DOHH2 (cell line): ENCODE measurements around the gene PLA2G4F.

Experiments used
- H3F3A ChIP-seq: fragments of 200-600 bp; sonication (generic), shearing (Covaris generic); 2 replicates; pipeline ENCODE4 v1.6.0; 2016; ENCODE audit warnings: antibody characterized with exemption, mild to moderate bottlenecking; ENCODE audit not compliant: control insufficient read depth, insufficient read depth
- H3K27ac ChIP-seq: fragments of 200-600 bp; sonication (generic); 2 replicates; pipeline ENCODE4 v1.5.1; 2014; ENCODE audit warnings: low read depth, mild to moderate bottlenecking, low read length, moderate library complexity
- H3K27me3 ChIP-seq: fragments of 200-600 bp; sonication (generic); 2 replicates; pipeline ENCODE4 v1.6.1; 2014; ENCODE audit warnings: mild to moderate bottlenecking, low read length, mixed read lengths; ENCODE audit not compliant: control insufficient read depth
- H3K36me3 ChIP-seq: fragments of 200-600 bp; sonication (generic); 2 replicates; pipeline ENCODE4 v1.6.1; 2014; ENCODE audit warnings: mild to moderate bottlenecking, low read length, moderate library complexity, mixed read lengths; ENCODE audit not compliant: control insufficient read depth
- H3K4me1 ChIP-seq: fragments of 200-600 bp; sonication (generic); 2 replicates; pipeline ENCODE4 v1.6.1; 2014; ENCODE audit warnings: mild to moderate bottlenecking, low read length, mixed read lengths; ENCODE audit not compliant: control insufficient read depth
- H3K4me2 ChIP-seq: fragments of 200-600 bp; sonication (generic); 2 replicates; pipeline ENCODE4 v1.6.0; 2014; ENCODE audit warnings: mild to moderate bottlenecking, low read length, moderate library complexity
- H3K4me3 ChIP-seq: fragments of 200-600 bp; sonication (generic); 2 replicates; pipeline ENCODE4 v1.5.1; 2014; ENCODE audit warnings: mild to moderate bottlenecking, low read length, mixed read lengths
- H3K79me2 ChIP-seq: fragments of 200-600 bp; sonication (generic); 2 replicates; pipeline ENCODE4 v1.6.1; 2014; ENCODE audit warnings: mild to moderate bottlenecking, low read length, mixed read lengths; ENCODE audit not compliant: control insufficient read depth
- H3K9me2 ChIP-seq: fragments of 200-600 bp; sonication (generic); replicated peaks from 2 replicates; pipeline ENCODE4 v1.6.1; 2014; ENCODE audit warnings: mild to moderate bottlenecking, low read length, mixed read lengths; ENCODE audit not compliant: control insufficient read depth
- H3K9me3 ChIP-seq: fragments of 200-600 bp; sonication (generic); 2 replicates; pipeline ENCODE4 v1.6.1; 2014; ENCODE audit warnings: antibody characterized with exemption, low read length, mixed read lengths; ENCODE audit not compliant: control insufficient read depth, insufficient read depth
- H4K20me1 ChIP-seq: fragments of 200-600 bp; sonication (generic); 2 replicates; pipeline ENCODE4 v1.6.0; 2014; ENCODE audit warnings: low read depth, mild to moderate bottlenecking, antibody characterized with exemption, low read length, moderate library complexity; ENCODE audit not compliant: control insufficient read depth, insufficient read depth
- CTCF ChIP-seq: fragments of 200-600 bp; sonication (generic); IDR thresholded peaks from one replicate; pipeline ENCODE4 v1.5.1; 2014; ENCODE audit warnings: antibody characterized with exemption, mild to moderate bottlenecking, low read depth, low read length; ENCODE audit not compliant: poor library complexity, severe bottlenecking
- EZH2phosphoT487 ChIP-seq: fragments of 200-600 bp; sonication (generic); IDR thresholded peaks from 2 replicates; pipeline ENCODE4 v1.6.1; 2017; ENCODE audit warnings: borderline replicate concordance, mild to moderate bottlenecking, antibody characterized with exemption, low read length, moderate library complexity, mixed read lengths

PLA2G4F gene

GRCh38 chr15:42131826-42132806, 24.3 kb downstream of the PLA2G4F start:
- no peaks in the 10 kb centered on the region for H4K20me1 ChIP-seq
- TF ChIP-seq CTCF = no peak
- no peak for TF ChIP-seq EZH2phosphoT487

GRCh38 chr15:42131006-42131405, 25.4 kb downstream of the PLA2G4F start:
- H3K27me3 ChIP-seq = peaks cover 29% of the 10 kb centered on the region
- no peaks in the 10 kb centered on the region for H3F3A ChIP-seq
- H3K4me1 ChIP-seq = peaks cover 5% of the 10 kb centered on the region; the same call in 1 of the 2 replicates
- H3K4me2 ChIP-seq = no peak overlapping the region
- no peaks in the 10 kb centered on the region for H3K9me3 ChIP-seq
- no peak overlapping the region for H3K4me3 ChIP-seq
- no peak for TF ChIP-seq CTCF
- no peak for TF ChIP-seq EZH2phosphoT487
- no peaks in the 10 kb centered on the region for H3K36me3 ChIP-seq
- no peaks in the 10 kb centered on the region for H4K20me1 ChIP-seq
- no peak overlapping the region for H3K27ac ChIP-seq
- no peaks in the 10 kb centered on the region for H3K9me2 ChIP-seq
- no peaks in the 10 kb centered on the region for H3K79me2 ChIP-seq

More at GRCh38 chr15:42131826-42132806, 24.3 kb downstream of the PLA2G4F start:
- no peak overlapping the region for H3K27ac ChIP-seq
- no peaks in the 10 kb centered on the region for H3K36me3 ChIP-seq
- no peak overlapping the region for H3K4me3 ChIP-seq
- no peaks in the 10 kb centered on the region for H3K9me3 ChIP-seq
- H3K27me3 ChIP-seq = peaks cover 29% of the 10 kb centered on the region
- peaks cover 5% of the 10 kb centered on the region; the same call in 1 of the 2 replicates for H3K4me1 ChIP-seq
- no peaks in the 10 kb centered on the region for H3K79me2 ChIP-seq
- no peaks in the 10 kb centered on the region for H3K9me2 ChIP-seq
- no peak overlapping the region for H3K4me2 ChIP-seq
- H3F3A ChIP-seq = no peaks in the 10 kb centered on the region

- Histone ChIP-seq H3K4me2 (no peak overlapping the region), H4K20me1 (no peaks in the 10 kb centered on the region), H3K4me1 (peaks cover 5% of the 10 kb centered on the region; the same call in 1 of the 2 replicates), H3K9me3 (no peaks in the 10 kb centered on the region), H3K79me2 (no peaks in the 10 kb centered on the region), H3K27ac (no peak overlapping the region), H3K4me3 (no peak overlapping the region), H3K9me2 (no peaks in the 10 kb centered on the region), H3K27me3 (peaks cover 29% of the 10 kb centered on the region), H3F3A (no peaks in the 10 kb centered on the region), H3K36me3 (no peaks in the 10 kb centered on the region)
- TF ChIP-seq CTCF = no peak
- no peak for TF ChIP-seq EZH2phosphoT487
Measured at GRCh38 chr15:42130246-42130986, 26.0 kb downstream of the PLA2G4F start.
